A549 (cell line): Measurements from ENCODE around the gene RBM12. TPM values are rescaled to one million over a fixed set of nuclear protein-coding genes. Genes with fewer than 3 reads are reported as not detected.

Experiments used
- ATAC-seq, 2 experiments: fragments of 200-7000 bp in 1 of 2; fragments of >200 bp in 1 of 2; cut with Nextera tagmentation in 1 of 2; cut with Tn5 transposase in 1 of 2; 3 replicates each; pipeline versions ENCODE4 v1.8.0 to v1.9.1; 2018 to 2020; ENCODE audit warnings: mild to moderate bottlenecking in 1 of 2, moderate library complexity in 1 of 2
- CTCF ChIA-PET: fragments of 300-600 bp; sonication (Branson Sonifier 250); formaldehyde crosslinking; extraction: SDS; loops from one replicate; lab custom pipeline; 2021; ENCODE audit warnings: antibody characterized with exemption, inconsistent platforms; lab: Yijun Ruan, JAX
- POLR2A ChIA-PET: fragments of 350-600 bp; formaldehyde crosslinking; extraction: SDS; loops from one replicate; lab custom pipeline; 2021; ENCODE audit warnings: antibody characterized with exemption, inconsistent platforms; lab: Yijun Ruan, JAX
- DNase-seq, 2 experiments: peaks; one replicate each; pipeline versions ENCODE4 v3.0.0 to v3.0.0-alpha.2; 2011 to 2016; ENCODE audit warnings: low read depth in 1 of 2, low spot score in 1 of 2
- FAIRE-seq: peaks from 2 replicates; lab custom pipeline; 2011; peaks lifted over from hg19 to GRCh38; lab: Jason Lieb, UNC
- H3K27ac ChIP-seq, 2 experiments: fragments of >200 bp; sonication (Bioruptor Twin); formaldehyde crosslinking; 3 replicates each; pipeline ENCODE4 v1.5.1; 2016 to 2017
- H3K4me1 ChIP-seq: fragments of >200 bp; sonication (Bioruptor Twin); formaldehyde crosslinking; 3 replicates; pipeline ENCODE4 v1.6.1; 2016
- H3K4me2 ChIP-seq: fragments of >200 bp; sonication (Bioruptor Twin); formaldehyde crosslinking; 3 replicates; pipeline ENCODE4 v1.6.1; 2016
- H3K4me3 ChIP-seq: fragments of >200 bp; sonication (Bioruptor Twin); formaldehyde crosslinking; 3 replicates; pipeline ENCODE4 v1.5.1; 2016
- H3K9me3 ChIP-seq: fragments of >200 bp; sonication (Bioruptor Twin); formaldehyde crosslinking; 3 replicates; pipeline ENCODE4 v1.6.1; 2016
- CHD2 ChIP-seq: fragments of 150-350 bp; IDR thresholded peaks from 2 replicates; pipeline ENCODE4 v1.6.1; 2014; ENCODE audit warnings: low read length; ENCODE audit not compliant: partially characterized antibody
- FOSL2 ChIP-seq, 2 experiments: fragments of 450-650 bp in 1 of 2; fragments of >200 bp in 1 of 2; sonication (Bioruptor Twin) in 1 of 2; formaldehyde crosslinking; IDR thresholded peaks; 2 replicates each; pipeline versions ENCODE4 v1.5.0 to v1.6.1; 2016 to 2020; ENCODE audit warnings: mild to moderate bottlenecking in 1 of 2, moderate library complexity in 1 of 2
- FOXS1 ChIP-seq: fragments of 250-450 bp; sonication (Bioruptor Pico); IDR thresholded peaks from 2 replicates; pipeline ENCODE4 v1.5.0; 2020; ENCODE audit warnings: mild to moderate bottlenecking, moderate library complexity
- HEYL ChIP-seq: fragments of 250-450 bp; sonication (Bioruptor Pico); IDR thresholded peaks from 2 replicates; pipeline ENCODE4 v1.8.0; 2021; ENCODE audit warnings: mild to moderate bottlenecking, moderate library complexity
- HOXB5 ChIP-seq: fragments of 250-450 bp; sonication (Bioruptor Pico); IDR thresholded peaks from 2 replicates; pipeline ENCODE4 v1.5.0; 2020; ENCODE audit warnings: mild to moderate bottlenecking, moderate library complexity
- KDM1A ChIP-seq: fragments of 200-600 bp; sonication (generic); IDR thresholded peaks from 2 replicates; pipeline ENCODE4 v1.6.1; 2016; ENCODE audit warnings: low read depth, mild to moderate bottlenecking
- MAFK ChIP-seq: fragments of 450-650 bp; IDR thresholded peaks from 2 replicates; pipeline ENCODE4 v1.6.1; 2014; ENCODE audit not compliant: partially characterized antibody
- NFE2L2 ChIP-seq: fragments of 150-350 bp; conservative IDR thresholded peaks from 2 replicates; pipeline ENCODE4 v1.6.1; 2014; ENCODE audit warnings: low read length
- NR3C1 ChIP-seq: fragments of >200 bp; sonication (Bioruptor Twin); formaldehyde crosslinking; IDR thresholded peaks from 3 replicates; pipeline ENCODE4 v1.6.1; 2017
- PHF8 ChIP-seq: fragments of 200-600 bp; sonication (generic); IDR thresholded peaks from 2 replicates; pipeline ENCODE4 v1.6.1; 2016; ENCODE audit warnings: low read depth, mild to moderate bottlenecking, antibody characterized with exemption, moderate library complexity, borderline replicate concordance
- RARB ChIP-seq: fragments of 250-450 bp; sonication (Bioruptor Pico); IDR thresholded peaks from 2 replicates; pipeline ENCODE4 v1.8.0; 2021; ENCODE audit warnings: mild to moderate bottlenecking, moderate library complexity
- RCOR1 ChIP-seq: fragments of 150-350 bp; IDR thresholded peaks from 2 replicates; pipeline ENCODE4 v1.6.1; 2014; ENCODE audit warnings: antibody characterized with exemption, low read length, low read depth
- RFX5 ChIP-seq: fragments of 450-650 bp; IDR thresholded peaks from 2 replicates; pipeline ENCODE4 v1.7.1; 2014; ENCODE audit warnings: antibody characterized with exemption, mild to moderate bottlenecking, moderate library complexity
- RNF2 ChIP-seq: fragments of 200-600 bp; sonication (generic); IDR thresholded peaks from 2 replicates; pipeline ENCODE4 v1.6.1; 2016; ENCODE audit warnings: low read depth, mild to moderate bottlenecking, antibody characterized with exemption, moderate library complexity, borderline replicate concordance
- TP53 ChIP-seq: fragments of 250-450 bp; sonication (Bioruptor Pico); IDR thresholded peaks from 2 replicates; pipeline ENCODE4 v1.5.0; 2021; ENCODE audit warnings: mild to moderate bottlenecking, moderate library complexity
- WGBS: methylation state at CpG from one replicate; pipeline ENCODE4 v1.1.6; 2017; ENCODE audit errors: missing lambda C conversion rate; 5-methylcytosine and 5-hydroxymethylcytosine counted together
- polyA plus RNA-seq, 4 experiments: library from polyadenylated mRNA; depleted of rRNA in 3 of 4; stranded (reverse); fragments of >200 nt; fragmentation: RNase III in 1 of 4; extraction: RNeasy Plus Mini Kit Qiagen cat#74134 plus additional on column Dnase treatment in 1 of 4; gene quantifications; 2 replicates in 3 of 4; 3 replicates in 1 of 4; pipeline ENCODE4 v1.2.3, GENCODE V29; 2011 to 2017
- TF ChIP-seq, protein P1 (sequence below): IDR thresholded peaks from 2 replicates; pipeline ENCODE4 v1.6.1; 2012; ENCODE audit warnings: low read depth, borderline replicate concordance
- TF ChIP-seq, protein P2 (sequence below): fragments of 150-350 bp; IDR thresholded peaks from 2 replicates; pipeline ENCODE4 v1.6.1; 2014; ENCODE audit warnings: low read depth, mild to moderate bottlenecking, low read length
- TF ChIP-seq, protein P3 (sequence below): fragments of 450-650 bp; IDR thresholded peaks from 2 replicates; pipeline ENCODE4 v1.6.1; 2014; ENCODE audit warnings: antibody characterized with exemption
- TF ChIP-seq, protein P4 (sequence below): fragments of >200 bp; sonication (Bioruptor Twin); formaldehyde crosslinking; IDR thresholded peaks from 3 replicates; pipeline ENCODE4 v1.6.1; 2016

Gene RBM12
- polyA plus RNA-seq, 2 of the 4 experiments (the other 2 are of a cell fraction): 49.9 to 119 TPM

DNA sequence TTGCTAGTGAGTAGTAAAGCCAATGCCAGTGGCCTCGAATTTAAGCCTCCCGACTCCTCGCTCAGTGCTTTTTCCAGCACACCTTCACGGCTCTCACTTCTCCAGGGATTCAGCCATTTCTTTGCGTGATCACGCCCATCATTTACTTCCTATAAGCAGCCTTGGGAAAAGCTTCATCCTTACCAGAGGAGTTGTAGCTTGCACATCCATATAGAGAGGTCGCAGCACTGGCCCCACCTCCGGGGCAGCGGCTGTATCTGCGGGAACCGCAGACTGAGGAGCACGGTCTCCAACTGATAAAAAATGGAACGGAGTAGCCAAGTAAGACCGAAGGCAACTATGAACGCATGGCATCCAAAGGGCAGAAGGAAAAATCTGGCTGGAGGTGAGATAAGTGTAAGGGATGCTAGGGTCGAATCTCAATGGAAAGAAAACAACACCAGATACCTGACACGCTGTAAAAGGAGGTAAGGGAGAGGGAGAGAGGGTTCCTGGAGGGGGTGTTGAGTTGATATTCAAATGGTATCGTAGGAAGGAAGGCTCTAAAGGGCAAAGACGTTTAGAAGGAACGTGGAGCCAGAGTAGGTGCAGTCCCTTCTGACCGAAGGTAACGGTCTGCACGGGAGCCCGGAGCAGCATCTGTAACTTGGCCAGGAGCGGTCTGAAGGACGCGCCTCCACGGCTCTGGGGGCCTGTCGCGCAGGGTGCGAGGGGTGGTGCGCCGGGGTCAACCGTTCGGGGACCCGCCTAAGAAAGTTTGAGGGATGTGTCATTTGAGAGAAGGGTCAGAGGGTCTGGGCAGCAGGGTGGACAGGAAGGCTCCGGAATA is 33.8 kb upstream of the RBM12 start:
- H3K4me1 ChIP-seq: peaks cover 28% of the 10 kb centered on the region
- ChIA-PET POLR2A (interaction anchor here (1.0 to 1.9 kb wide), 6 partner anchors 9 to 80 kb away, joined by 4 to 11 read pairs (median 6); partner anchors contain the start of genes CPNE1, RBM12 and RBM39), CTCF (no interaction called here)
- DNase-seq: peak in 1 of 2 experiments; percentile 33
- WGBS: 18% methylated on average over 37 of the region's 37 CpGs
- no peak for FAIRE-seq
- TF ChIP-seq, protein P1, sequence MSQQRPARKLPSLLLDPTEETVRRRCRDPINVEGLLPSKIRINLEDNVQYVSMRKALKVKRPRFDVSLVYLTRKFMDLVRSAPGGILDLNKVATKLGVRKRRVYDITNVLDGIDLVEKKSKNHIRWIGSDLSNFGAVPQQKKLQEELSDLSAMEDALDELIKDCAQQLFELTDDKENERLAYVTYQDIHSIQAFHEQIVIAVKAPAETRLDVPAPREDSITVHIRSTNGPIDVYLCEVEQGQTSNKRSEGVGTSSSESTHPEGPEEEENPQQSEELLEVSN: no peak
- no peak for TF ChIP-seq RFX5
- TF ChIP-seq TP53 (CRISPR knock-in tag): no peak
- TF ChIP-seq, protein P2, sequence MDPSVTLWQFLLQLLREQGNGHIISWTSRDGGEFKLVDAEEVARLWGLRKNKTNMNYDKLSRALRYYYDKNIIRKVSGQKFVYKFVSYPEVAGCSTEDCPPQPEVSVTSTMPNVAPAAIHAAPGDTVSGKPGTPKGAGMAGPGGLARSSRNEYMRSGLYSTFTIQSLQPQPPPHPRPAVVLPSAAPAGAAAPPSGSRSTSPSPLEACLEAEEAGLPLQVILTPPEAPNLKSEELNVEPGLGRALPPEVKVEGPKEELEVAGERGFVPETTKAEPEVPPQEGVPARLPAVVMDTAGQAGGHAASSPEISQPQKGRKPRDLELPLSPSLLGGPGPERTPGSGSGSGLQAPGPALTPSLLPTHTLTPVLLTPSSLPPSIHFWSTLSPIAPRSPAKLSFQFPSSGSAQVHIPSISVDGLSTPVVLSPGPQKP: no peak
- no peak for TF ChIP-seq FOXS1 (CRISPR knock-in tag)
- TF ChIP-seq, protein P3, sequence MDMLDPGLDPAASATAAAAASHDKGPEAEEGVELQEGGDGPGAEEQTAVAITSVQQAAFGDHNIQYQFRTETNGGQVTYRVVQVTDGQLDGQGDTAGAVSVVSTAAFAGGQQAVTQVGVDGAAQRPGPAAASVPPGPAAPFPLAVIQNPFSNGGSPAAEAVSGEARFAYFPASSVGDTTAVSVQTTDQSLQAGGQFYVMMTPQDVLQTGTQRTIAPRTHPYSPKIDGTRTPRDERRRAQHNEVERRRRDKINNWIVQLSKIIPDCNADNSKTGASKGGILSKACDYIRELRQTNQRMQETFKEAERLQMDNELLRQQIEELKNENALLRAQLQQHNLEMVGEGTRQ: no peak
- no peak for TF ChIP-seq MAFK
- no peak for TF ChIP-seq NFE2L2
- no peak for TF ChIP-seq HOXB5 (CRISPR knock-in tag)
- no peak for TF ChIP-seq RNF2
- no peak for TF ChIP-seq HEYL
- TF ChIP-seq CHD2: no peak
- TF ChIP-seq, protein P4, sequence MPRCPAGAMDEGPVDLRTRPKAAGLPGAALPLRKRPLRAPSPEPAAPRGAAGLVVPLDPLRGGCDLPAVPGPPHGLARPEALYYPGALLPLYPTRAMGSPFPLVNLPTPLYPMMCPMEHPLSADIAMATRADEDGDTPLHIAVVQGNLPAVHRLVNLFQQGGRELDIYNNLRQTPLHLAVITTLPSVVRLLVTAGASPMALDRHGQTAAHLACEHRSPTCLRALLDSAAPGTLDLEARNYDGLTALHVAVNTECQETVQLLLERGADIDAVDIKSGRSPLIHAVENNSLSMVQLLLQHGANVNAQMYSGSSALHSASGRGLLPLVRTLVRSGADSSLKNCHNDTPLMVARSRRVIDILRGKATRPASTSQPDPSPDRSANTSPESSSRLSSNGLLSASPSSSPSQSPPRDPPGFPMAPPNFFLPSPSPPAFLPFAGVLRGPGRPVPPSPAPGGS: no peak
- no peak for TF ChIP-seq KDM1A
- no peak for TF ChIP-seq NR3C1
- no peak for TF ChIP-seq FOSL2 (IDR thresholded peaks at IDR 0.05)
- no peak for TF ChIP-seq FOSL2 (CRISPR knock-in tag; IDR thresholded peaks at IDR 0.05)
- peak overlapping the region; percentile 94 to 95 for H3K27ac ChIP-seq
- ATAC-seq: peak; percentile 48 to 56
- peak overlapping the region; percentile 99 for H3K4me2 ChIP-seq
- H3K9me3 ChIP-seq: no peaks in the 10 kb centered on the region
- H3K4me3 ChIP-seq: peak overlapping the region; percentile 90

DNA sequence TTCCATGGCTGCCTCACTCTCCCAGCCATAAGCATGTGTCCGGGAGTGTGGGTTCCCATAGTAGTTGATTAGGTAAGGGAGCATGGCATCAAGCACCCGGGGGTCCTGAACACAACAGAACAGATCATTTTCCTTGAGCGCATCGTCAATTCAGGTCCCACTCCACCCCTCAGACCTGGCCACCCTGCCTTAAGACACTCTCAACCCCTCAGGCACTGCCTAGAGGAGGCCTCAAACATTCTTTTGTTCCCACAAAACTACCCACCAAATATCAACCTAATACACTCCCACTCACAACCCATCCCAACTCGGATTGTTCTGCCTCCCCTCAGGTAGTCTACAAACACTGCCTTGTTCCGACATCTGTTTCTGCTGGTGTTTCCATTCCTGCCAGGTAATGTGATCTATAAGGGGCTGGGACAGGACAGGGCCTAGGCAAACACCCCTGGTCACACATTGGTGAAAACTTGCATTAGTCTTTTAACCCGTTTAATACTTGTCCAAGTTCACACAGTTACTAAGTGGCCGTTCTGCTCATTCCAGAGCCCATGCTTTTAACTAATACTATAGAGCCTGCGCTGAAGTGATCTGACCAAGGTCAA is 33.1 kb upstream of the RBM12 start:
- no peaks in the 10 kb centered on the region for H3K9me3 ChIP-seq
- peak overlapping the region in 1 of 2 experiments; percentile 95; a peak in 2 of 6 replicates for H3K27ac ChIP-seq
- CTCF ChIA-PET: no interaction called here
- DNase-seq (no peak), ATAC-seq (no peak), FAIRE-seq (no peak)
- peak overlapping the region; percentile 90 for H3K4me3 ChIP-seq
- POLR2A ChIA-PET: interaction anchor here (0.6 kb wide), 1 partner anchor 150 kb away, joined by 3 read pairs; no protein-coding TSS in a partner anchor
- peaks cover 28% of the 10 kb centered on the region for H3K4me1 ChIP-seq
- TF ChIP-seq MAFK (no peak), RARB (no peak), RCOR1 (no peak), KDM1A (no peak), PHF8 (no peak)
- 70% methylated on average over 9 of the region's 9 CpGs for WGBS
- peak overlapping the region; percentile 99 for H3K4me2 ChIP-seq
